ENCODE measurements around the gene MCF2L. TPM values are rescaled to one million over a fixed set of nuclear protein-coding genes. Genes with fewer than 3 reads are reported as not detected.

Gene MCF2L
- total and polyA plus RNA-seq, 2 experiments from 2014 or later = 4.8 to 25.6 TPM

DNA sequence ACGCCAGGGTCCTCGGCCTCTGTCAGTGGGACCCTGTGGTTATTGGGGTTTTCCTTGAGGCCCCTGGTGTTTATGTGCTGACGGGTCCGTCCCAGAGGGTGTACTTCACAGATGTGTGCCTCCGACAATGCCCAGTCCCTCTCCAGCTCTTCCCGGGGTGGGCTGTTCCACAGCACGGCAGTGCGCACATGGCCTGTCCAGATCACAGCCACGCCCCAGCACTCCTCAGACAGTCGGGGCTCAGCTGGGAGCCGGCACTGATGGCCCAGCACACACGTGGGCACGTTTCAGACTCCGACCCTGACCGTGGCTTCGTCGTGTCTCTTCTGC is 119.6 kb downstream of the MCF2L start:
- H3K27me3 Mint-ChIP-seq (ENCODE audit: insufficient read depth, low read depth, poor library complexity) = peaks cover 15% of the 10 kb centered on the region

More for the DNA sequence above, 119.6 kb downstream of the MCF2L start:
- Histone ChIP-seq H3K9me2 (ENCODE audit: insufficient read depth) (no peaks in the 10 kb centered on the region), H3F3A (replicated peaks; ENCODE audit: low read depth) (0 out of 2 replicates have a peak, but pooled peaks cover 4% of the 10 kb centered on the region), H3K27me3 (ENCODE audit: insufficient read depth) (no peaks in the 10 kb centered on the region), H3K36me3 (ENCODE audit: insufficient read depth) (no peaks in the 10 kb centered on the region), H3K27ac (ENCODE audit: low read depth) (no peak overlapping the region), H3K4me1 (ENCODE audit: insufficient read depth) (no peaks in the 10 kb centered on the region), H3K4me2 (no peak overlapping the region), H3K79me2 (replicated peaks; ENCODE audit: insufficient read depth) (no peaks in the 10 kb centered on the region), H4K20me1 (replicated peaks; ENCODE audit: insufficient read depth) (no peaks in the 10 kb centered on the region), H2AFZ (no peak overlapping the region), H3K4me3 (no peak overlapping the region)
- no peak overlapping the region; the same call in 2 of the 3 replicates for H3K4me3 Mint-ChIP-seq
- peaks cover 3% of the 10 kb centered on the region; the same call in 1 of the 3 replicates for H3K36me3 Mint-ChIP-seq (ENCODE audit: low read depth)
- peaks cover 17% of the 10 kb centered on the region for H3K4me1 Mint-ChIP-seq
- ATAC-seq = no peak
- H3K27ac Mint-ChIP-seq = no peak overlapping the region
- no peaks in the 10 kb centered on the region for H3K9me3 Mint-ChIP-seq
- DNase-seq (ENCODE audit: low spot score) = no peak
- TF ChIP-seq, protein P1, sequence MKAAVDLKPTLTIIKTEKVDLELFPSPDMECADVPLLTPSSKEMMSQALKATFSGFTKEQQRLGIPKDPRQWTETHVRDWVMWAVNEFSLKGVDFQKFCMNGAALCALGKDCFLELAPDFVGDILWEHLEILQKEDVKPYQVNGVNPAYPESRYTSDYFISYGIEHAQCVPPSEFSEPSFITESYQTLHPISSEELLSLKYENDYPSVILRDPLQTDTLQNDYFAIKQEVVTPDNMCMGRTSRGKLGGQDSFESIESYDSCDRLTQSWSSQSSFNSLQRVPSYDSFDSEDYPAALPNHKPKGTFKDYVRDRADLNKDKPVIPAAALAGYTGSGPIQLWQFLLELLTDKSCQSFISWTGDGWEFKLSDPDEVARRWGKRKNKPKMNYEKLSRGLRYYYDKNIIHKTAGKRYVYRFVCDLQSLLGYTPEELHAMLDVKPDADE (IDR thresholded peaks at IDR 0.05) = no peak
- TF ChIP-seq, protein P2, sequence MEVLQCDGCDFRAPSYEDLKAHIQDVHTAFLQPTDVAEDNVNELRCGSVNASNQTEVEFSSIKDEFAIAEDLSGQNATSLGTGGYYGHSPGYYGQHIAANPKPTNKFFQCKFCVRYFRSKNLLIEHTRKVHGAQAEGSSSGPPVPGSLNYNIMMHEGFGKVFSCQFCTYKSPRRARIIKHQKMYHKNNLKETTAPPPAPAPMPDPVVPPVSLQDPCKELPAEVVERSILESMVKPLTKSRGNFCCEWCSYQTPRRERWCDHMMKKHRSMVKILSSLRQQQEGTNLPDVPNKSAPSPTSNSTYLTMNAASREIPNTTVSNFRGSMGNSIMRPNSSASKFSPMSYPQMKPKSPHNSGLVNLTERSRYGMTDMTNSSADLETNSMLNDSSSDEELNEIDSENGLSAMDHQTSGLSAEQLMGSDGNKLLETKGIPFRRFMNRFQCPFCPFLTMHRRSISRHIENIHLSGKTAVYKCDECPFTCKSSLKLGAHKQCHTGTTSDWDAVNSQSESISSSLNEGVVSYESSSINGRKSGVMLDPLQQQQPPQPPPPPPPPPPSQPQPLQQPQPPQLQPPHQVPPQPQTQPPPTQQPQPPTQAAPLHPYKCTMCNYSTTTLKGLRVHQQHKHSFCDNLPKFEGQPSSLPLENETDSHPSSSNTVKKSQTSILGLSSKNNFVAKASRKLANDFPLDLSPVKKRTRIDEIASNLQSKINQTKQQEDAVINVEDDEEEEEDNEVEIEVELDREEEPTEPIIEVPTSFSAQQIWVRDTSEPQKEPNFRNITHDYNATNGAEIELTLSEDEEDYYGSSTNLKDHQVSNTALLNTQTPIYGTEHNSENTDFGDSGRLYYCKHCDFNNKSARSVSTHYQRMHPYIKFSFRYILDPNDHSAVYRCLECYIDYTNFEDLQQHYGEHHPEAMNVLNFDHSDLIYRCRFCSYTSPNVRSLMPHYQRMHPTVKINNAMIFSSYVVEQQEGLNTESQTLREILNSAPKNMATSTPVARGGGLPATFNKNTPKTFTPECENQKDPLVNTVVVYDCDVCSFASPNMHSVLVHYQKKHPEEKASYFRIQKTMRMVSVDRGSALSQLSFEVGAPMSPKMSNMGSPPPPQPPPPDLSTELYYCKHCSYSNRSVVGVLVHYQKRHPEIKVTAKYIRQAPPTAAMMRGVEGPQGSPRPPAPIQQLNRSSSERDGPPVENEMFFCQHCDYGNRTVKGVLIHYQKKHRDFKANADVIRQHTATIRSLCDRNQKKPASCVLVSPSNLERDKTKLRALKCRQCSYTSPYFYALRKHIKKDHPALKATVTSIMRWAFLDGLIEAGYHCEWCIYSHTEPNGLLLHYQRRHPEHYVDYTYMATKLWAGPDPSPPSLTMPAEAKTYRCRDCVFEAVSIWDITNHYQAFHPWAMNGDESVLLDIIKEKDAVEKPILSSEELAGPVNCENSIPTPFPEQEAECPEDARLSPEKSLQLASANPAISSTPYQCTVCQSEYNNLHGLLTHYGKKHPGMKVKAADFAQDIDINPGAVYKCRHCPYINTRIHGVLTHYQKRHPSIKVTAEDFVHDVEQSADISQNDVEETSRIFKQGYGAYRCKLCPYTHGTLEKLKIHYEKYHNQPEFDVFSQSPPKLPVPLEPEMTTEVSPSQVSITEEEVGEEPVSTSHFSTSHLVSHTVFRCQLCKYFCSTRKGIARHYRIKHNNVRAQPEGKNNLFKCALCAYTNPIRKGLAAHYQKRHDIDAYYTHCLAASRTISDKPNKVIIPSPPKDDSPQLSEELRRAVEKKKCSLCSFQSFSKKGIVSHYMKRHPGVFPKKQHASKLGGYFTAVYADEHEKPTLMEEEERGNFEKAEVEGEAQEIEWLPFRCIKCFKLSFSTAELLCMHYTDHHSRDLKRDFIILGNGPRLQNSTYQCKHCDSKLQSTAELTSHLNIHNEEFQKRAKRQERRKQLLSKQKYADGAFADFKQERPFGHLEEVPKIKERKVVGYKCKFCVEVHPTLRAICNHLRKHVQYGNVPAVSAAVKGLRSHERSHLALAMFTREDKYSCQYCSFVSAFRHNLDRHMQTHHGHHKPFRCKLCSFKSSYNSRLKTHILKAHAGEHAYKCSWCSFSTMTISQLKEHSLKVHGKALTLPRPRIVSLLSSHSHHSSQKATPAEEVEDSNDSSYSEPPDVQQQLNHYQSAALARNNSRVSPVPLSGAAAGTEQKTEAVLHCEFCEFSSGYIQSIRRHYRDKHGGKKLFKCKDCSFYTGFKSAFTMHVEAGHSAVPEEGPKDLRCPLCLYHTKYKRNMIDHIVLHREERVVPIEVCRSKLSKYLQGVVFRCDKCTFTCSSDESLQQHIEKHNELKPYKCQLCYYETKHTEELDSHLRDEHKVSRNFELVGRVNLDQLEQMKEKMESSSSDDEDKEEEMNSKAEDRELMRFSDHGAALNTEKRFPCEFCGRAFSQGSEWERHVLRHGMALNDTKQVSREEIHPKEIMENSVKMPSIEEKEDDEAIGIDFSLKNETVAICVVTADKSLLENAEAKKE (CRISPR knock-in tag; IDR thresholded peaks at IDR 0.05) = no peak
- TF ChIP-seq EZH2phosphoT487 (IDR thresholded peaks at IDR 0.05; ENCODE audit: unreplicated experiment) (no peak), STAT1 (IDR thresholded peaks at IDR 0.05; ENCODE audit: unreplicated experiment) (no peak), JUNB (IDR thresholded peaks at IDR 0.05; ENCODE audit: unreplicated experiment) (no peak), POLR2AphosphoS5 (IDR thresholded peaks at IDR 0.05; ENCODE audit: low read depth) (no peak), CREB1 (CRISPR knock-in tag; IDR thresholded peaks at IDR 0.05; ENCODE audit: low read depth) (no peak), NANOG (IDR thresholded peaks at IDR 0.05; ENCODE audit: borderline replicate concordance) (no peak), EZH2 (IDR thresholded peaks at IDR 0.05; ENCODE audit: low read depth, unreplicated experiment) (no peak), ZNF331 (CRISPR knock-in tag; IDR thresholded peaks at IDR 0.05; ENCODE audit: low read depth) (no peak)
- TF ChIP-seq, protein P3, sequence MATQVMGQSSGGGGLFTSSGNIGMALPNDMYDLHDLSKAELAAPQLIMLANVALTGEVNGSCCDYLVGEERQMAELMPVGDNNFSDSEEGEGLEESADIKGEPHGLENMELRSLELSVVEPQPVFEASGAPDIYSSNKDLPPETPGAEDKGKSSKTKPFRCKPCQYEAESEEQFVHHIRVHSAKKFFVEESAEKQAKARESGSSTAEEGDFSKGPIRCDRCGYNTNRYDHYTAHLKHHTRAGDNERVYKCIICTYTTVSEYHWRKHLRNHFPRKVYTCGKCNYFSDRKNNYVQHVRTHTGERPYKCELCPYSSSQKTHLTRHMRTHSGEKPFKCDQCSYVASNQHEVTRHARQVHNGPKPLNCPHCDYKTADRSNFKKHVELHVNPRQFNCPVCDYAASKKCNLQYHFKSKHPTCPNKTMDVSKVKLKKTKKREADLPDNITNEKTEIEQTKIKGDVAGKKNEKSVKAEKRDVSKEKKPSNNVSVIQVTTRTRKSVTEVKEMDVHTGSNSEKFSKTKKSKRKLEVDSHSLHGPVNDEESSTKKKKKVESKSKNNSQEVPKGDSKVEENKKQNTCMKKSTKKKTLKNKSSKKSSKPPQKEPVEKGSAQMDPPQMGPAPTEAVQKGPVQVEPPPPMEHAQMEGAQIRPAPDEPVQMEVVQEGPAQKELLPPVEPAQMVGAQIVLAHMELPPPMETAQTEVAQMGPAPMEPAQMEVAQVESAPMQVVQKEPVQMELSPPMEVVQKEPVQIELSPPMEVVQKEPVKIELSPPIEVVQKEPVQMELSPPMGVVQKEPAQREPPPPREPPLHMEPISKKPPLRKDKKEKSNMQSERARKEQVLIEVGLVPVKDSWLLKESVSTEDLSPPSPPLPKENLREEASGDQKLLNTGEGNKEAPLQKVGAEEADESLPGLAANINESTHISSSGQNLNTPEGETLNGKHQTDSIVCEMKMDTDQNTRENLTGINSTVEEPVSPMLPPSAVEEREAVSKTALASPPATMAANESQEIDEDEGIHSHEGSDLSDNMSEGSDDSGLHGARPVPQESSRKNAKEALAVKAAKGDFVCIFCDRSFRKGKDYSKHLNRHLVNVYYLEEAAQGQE (IDR thresholded peaks at IDR 0.05; ENCODE audit: unreplicated experiment) = no peak
